ENCODE results near the gene RLF.
A peak's percentile ranks its signal among the peaks of the same experiment; 100 is the strongest.

RLF gene, protein sequence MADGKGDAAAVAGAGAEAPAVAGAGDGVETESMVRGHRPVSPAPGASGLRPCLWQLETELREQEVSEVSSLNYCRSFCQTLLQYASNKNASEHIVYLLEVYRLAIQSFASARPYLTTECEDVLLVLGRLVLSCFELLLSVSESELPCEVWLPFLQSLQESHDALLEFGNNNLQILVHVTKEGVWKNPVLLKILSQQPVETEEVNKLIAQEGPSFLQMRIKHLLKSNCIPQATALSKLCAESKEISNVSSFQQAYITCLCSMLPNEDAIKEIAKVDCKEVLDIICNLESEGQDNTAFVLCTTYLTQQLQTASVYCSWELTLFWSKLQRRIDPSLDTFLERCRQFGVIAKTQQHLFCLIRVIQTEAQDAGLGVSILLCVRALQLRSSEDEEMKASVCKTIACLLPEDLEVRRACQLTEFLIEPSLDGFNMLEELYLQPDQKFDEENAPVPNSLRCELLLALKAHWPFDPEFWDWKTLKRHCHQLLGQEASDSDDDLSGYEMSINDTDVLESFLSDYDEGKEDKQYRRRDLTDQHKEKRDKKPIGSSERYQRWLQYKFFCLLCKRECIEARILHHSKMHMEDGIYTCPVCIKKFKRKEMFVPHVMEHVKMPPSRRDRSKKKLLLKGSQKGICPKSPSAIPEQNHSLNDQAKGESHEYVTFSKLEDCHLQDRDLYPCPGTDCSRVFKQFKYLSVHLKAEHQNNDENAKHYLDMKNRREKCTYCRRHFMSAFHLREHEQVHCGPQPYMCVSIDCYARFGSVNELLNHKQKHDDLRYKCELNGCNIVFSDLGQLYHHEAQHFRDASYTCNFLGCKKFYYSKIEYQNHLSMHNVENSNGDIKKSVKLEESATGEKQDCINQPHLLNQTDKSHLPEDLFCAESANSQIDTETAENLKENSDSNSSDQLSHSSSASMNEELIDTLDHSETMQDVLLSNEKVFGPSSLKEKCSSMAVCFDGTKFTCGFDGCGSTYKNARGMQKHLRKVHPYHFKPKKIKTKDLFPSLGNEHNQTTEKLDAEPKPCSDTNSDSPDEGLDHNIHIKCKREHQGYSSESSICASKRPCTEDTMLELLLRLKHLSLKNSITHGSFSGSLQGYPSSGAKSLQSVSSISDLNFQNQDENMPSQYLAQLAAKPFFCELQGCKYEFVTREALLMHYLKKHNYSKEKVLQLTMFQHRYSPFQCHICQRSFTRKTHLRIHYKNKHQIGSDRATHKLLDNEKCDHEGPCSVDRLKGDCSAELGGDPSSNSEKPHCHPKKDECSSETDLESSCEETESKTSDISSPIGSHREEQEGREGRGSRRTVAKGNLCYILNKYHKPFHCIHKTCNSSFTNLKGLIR (N-terminal part only)

DNA sequence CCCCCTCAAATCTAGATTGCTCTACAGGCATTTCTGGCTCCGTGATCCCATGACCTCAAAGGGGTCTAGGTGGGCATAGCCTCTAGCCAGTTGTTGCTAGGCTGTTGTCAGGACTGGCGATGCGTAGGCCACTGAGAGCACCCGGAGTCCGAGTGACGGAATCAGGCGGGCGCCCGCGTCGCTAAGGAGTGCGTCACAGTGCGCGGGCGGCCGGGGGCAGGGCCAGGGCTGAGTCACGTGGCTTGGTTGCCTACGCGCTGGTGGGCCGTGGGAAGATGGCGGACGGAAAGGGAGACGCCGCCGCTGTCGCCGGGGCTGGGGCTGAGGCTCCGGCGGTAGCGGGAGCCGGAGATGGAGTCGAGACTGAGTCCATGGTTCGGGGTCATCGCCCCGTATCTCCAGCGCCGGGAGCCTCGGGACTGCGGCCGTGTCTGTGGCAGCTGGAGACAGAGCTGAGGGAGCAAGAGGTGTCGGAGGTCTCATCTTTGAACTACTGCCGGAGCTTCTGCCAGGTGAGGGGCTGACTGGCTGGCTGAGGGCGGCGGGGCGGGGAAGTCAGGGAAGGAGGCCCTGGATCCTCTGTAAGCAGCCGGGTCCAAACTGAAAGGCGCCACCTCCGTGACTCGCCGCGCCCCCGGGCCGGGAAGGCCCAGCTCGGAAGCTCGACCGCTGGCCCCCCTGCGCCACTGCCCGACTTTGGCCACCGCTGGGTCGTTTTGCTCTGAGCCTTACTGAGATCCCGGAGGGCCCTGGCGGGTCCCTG, at the start of gene RLF:
Gene RLF (plus strand): TSS at position 263 of the 763 bp plus-strand sequence. CDS start 13 bp downstream, at position 276.
- peak; percentile 89 for DNase-seq (ENCODE audit: low read depth)

DNA sequence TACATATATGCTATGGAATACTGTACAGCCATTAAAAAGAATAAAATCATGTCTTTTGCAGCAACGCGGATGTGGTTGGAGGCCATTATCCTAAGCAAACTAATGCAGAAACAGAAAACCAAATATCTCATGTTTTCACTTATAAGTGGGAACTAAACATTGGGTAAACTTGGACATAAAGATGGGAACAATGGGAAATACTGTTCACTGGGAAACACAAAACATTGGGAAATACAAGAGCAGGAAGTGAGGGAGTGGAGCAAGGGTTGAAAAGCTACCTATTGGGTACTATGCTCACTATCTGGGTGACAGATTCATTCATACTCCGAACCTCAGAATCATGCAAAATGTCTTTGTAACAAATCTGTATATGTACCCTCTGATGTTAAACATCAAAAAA, 46.8 kb upstream of the RLF start:
- DNase-seq (ENCODE audit: low read depth) = no peak

DNA sequence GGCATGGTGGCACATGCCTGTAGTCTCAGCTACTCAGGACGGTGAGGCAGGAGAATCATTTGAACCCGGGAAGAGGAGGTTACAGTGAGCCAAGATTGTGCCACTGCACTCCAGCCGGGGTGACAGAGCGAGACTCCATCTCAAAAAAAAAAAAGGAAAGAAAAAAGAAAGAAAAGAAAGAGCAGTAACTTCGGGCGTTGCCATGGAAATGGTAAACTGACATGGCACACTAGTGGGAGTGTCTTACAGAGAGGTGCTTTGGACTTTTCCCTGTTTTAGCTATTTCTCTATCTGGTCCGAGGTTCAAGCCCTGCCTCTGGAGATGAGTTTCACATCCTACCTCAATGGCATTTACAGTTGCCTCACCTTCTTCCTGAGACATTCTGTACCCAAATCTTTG, 41.1 kb upstream of the RLF start:
- no peak for DNase-seq (ENCODE audit: low read depth)

DNA sequence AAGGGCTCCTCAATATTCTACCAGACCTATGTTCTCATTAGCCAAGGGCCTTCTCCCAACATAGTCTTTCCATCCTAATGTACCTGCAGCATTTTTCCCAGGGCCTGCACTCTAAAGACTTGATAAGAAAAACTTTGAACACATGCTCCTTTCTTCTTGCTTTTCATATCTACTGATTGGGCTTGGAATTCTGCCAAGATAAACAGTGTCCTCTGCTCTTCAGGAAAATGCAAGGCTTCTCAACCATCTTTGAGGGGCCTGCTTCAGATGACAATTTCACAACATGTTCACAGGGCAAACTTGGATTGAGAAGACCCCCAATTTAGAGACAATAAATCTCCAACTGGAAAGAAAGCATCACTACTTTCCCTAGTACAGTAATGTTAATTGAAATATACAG, 38.3 kb upstream of the RLF start:
- no peak for DNase-seq (ENCODE audit: low read depth)

DNA sequence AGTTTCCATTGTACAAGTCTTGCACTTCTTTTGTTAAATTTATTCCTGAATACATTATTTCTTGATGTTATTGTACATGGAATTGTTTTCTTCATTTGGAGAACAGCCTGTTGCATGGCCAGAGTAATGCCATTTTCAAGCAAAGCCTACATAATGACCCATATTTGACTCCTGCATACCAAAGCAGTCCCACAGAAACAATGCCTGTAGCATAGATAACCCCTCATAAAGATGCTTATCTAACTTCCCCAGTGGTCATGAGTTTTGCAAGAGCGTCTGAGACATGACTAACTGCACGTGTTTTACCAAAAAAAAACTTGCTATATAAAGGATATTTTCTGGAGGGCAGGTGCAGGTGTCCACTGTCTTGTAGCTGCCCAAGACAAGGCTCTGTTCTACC, 30.3 kb upstream of the RLF start:
- DNase-seq (ENCODE audit: low read depth) = no peak

DNA sequence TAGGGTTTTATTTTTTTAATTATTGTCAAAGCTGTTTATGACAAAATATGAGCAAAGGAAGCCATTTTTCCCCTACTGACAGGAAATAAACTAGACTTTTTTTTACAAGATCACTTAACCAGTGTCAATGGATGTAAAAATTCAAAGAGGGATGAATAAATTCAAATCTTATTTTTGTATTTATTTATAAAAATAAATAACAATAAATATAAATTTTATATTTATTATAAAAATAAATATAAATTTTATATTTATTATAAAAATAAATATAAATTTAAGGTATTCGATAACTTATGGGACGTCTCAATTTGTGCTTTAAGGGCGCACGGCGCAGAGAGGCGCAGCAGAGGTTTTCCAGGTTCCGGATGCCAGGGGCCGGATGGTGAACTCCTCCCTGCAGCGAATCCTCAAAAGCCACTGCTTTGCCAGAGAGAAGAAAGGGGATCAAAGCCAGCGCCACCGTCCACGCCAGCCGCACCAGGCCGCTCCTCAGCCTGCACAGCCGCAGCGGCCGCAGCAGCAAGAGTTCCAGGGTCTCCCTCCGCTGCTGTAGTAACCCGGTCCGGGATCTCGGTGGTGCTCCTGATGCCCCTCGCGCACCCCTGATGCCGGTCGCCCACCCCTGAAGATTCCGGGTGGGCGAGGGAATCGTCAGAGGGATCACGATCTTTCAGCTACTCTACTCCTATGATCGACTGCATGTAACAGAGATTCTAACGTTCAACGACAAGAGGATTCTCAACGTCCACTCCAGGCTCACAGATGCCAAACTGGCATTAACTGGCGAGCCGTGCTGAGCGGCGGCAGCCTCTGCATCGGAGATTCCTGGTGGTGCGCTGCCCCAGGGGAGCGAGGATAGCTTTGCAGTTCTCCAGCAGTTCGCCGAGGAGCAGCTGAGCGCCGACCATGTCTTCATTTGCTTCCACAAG, 28.5 kb upstream of the RLF start:
- DNase-seq (ENCODE audit: low read depth) = no peak

DNA sequence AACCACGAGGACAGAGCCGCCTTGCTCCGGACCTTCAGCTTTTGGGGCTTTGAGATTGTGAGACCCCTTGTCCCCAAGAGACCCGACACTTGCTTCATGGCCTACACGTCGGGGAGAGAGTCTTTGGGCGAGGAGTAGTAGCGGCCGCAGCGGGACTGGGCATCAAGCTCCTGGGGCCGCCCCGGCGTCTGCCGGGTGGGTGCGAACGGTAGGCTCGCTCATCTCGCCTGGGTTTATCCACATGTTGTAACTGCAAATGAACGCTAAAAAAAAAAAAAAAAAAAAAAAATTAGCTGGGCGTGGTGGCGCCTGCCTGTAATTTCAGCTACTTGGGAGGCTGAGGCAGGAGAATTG, 27.9 kb upstream of the RLF start:
- DNase-seq (ENCODE audit: low read depth) = no peak

DNA sequence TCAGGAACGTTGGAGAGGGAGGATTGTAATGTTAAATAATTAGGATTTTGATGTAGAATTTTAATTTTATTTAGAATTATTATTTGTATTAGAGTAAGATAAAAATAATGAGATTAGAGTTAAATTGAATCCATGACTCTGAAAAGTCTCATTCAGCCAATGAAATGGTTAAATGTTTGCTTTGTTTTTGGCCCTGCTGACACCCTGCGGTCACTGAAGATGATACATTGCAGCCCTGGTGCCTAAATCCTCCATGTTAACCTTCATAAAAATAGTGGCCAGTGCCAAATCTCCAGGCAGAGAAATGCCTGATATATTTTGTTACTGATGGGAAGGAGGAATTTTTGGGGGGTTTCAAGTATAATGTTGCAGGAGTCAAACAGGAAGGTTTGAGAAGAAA, 27.3 kb upstream of the RLF start:
- no peak for DNase-seq (ENCODE audit: low read depth)

DNA sequence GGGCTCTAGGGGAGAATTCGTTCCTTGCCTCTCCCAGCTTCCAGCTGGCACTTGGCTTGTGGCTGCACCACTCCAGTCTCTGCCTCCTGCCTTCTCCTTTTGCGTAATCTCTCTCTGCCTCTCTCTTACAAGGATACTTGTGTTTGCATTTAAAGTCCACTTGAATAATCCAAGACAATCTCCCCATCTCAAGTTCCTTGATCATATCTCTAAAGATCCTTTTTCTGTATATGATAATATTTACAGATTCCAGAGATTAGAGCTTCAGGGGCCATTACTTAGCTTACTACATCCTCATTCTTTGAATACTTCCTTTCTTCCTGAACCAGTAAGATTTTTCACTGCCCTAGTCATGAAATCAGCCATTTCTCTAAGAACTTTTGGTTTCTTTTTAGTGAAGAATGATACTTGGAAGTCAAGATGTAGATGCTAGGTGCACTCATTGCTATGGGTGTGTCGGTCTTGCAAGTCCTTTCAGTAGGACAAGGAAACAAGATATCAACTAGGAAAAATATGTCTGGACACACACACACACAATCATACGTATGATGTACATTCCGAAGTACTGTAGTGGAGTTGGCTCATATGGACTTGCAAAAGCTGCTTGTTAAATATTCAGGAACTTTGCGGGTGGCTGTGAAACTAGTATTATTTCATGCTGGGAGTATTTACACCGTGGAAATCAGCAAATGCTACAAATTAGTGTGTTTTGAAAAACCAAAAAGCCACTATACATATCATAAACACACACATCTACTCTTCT, 20.8 kb upstream of the RLF start:
- DNase-seq (ENCODE audit: low read depth) = no peak

DNA sequence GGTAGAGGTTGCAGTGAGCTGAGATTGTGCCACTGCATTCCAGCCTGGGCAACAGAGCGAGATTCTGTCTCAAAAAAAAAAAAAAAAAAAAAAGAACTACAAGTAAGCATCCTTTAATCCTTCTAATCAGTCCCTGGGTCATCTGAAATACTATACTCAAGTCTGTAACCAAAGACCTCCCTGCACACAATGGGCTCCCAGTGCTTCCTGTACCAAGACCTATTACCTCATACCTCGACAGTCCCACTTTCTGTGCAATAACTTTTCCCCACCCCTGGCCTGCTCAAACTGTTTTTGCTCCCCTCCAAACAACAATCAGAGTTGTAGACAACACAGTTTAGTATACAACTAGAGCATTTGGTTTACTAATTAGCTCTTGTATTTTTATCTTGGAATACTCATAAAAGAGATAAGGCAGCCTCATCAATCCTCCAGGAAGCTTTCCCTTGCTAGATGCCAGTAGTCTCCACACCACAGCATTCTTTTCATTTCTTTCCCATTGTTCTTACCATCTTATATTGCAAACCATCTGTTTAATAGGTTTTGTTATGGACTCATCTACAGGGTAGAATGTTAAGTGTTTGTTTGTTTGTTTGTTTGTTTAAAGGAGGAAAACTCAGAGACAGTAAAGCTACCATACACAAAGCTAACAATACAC, 19.2 kb upstream of the RLF start:
- DNase-seq (ENCODE audit: low read depth) = no peak

DNA sequence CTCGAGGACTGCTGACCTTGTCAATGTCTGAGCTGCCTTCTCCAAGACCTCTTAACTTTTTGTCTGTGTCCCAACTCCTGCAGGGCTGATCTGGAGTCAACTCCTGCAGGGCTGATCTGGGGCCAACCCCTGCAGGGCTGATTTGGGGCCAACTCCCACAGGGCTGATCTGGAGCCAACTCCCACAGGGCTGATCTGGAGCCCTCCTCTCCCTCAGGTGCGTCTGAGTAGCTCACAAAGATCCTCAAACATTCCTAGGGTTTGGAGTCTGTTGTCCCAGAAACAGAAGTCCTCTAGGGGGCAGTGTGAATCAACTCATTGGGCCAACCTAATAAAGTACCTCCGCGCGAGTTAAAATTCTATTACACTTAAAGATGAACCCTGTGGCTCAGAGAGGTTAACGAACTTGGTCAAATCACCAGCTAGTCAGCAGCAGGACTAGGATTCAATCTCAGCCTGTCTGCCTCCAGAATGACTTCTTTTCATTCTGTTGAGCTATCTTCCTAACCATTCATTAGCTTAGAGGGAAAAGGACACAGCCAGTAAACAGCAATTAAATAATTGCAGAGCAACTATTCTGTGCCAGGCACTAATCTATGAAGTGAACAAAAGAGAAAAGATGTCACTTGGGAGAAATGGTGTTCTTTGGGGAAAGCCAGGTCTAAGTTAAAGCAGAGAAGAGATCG, 17.2 kb upstream of the RLF start:
- DNase-seq (ENCODE audit: low read depth) = peak; percentile 20

DNA sequence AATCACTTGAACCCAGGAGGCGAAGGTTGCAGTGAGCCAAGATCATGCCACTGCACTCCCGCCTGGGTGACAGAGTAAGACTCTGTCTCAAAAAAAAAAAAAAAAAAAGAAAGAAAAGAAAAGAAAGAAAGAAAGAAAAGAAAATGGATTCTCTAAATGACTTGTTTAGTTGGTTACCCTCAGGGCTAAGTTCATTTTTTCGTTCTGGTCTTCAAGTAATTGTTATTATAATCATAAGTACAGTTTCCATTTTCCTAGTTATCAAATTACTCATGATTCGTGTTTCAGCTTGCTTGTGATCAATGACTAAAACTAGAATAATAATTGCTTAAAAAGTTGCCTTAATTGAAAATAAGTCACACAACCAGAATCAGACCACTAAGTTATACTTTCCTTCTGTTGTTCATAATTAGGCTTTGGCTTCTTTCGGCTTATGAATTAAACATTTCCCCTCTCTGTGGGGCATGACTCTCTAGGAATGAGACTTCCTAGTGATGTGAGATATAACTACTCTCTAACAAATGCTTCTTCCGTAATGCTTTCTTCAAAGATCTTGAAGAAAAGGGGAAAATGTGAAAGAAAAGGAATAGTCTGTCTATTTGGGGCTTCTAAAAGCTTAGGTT, 9.6 kb upstream of the RLF start:
- DNase-seq (ENCODE audit: low read depth) = no peak

DNA sequence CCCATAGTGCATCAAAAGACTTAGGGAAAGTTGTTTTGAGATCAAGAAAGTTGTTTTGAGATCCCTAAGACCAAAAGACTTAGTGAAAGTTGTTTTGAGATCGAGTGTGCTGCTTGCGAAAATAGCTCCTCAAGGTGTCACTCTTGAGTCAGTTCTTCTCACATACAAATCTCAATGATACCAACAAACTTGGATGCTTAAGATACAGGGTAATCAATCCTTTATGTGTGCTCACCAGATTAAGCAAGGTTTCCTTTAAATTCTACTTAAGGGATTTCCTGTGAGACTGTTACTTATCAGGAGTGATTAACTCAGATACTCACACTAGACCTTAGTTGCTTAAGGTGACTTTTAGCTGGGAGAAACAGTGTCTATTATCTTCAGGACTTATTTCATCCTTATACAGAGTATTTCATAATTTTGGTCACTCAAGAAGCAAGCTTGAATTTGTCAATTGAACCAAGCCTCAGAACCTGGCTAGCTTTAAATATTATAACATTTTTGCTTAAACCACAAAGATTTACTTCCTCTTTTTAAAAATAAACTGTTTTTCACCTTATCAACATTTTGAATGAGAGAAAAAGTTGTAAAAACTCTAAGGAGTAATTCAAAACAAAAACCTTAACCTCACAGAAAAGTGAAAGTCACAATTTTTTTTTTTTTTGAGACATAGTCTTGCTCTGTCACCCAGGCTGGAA, 8.0 kb upstream of the RLF start:
- no peak for DNase-seq (ENCODE audit: low read depth)

DNA sequence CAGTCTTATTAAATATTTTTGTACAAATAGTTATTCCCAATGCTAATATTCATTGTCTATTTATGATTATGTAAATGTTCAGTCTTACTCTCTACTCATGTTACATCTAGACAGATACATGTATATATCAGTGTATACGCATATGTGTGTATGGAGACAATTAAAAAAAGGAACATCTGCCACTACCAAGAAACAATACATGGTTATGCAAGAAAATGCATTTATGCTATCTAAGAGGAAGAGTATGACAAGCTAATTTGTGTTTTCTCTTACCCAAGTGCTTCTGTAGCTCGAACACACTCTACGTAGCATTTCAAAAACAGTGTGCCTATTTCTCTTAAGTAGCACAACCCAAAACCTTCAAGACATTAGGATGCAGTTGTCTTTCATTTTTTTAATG, 6.1 kb upstream of the RLF start:
- no peak for DNase-seq (ENCODE audit: low read depth)

DNA sequence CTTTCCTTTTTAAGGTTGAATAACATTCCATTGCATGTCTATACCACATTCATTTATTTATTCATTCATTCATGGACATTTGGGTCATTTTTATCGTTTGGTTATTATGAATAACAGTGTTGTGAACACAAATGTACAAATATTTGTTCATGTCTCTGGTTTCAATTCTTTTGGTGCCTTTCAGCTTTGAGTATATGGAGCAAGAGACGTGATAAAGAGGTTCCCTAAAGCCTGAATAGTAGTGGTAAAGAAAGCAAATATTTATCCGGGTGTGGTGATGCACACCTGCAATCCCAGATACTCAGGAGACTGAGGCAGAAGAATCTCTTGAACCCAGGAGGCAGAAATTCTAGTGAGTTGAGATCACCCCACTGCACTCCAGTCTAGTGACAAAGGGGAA, 5.3 kb upstream of the RLF start:
- no peak for DNase-seq (ENCODE audit: low read depth)

DNA sequence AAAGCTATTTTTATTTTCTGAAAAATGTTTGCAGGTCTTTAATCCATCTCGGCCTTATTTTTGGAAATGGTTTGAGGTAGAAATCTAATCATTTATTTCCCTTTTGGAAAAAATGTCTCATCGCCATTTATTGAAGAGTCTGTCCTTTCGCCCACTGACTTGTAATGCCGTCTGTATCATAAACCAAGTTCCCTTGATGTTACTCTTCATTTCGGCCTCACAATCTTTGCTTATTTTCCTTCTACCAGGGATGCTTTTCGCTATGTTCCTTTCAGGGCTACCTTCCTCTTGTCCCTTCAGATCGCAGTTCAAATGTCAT, 422 bp upstream of the RLF start:
- no peak for DNase-seq (ENCODE audit: low read depth)

DNA sequence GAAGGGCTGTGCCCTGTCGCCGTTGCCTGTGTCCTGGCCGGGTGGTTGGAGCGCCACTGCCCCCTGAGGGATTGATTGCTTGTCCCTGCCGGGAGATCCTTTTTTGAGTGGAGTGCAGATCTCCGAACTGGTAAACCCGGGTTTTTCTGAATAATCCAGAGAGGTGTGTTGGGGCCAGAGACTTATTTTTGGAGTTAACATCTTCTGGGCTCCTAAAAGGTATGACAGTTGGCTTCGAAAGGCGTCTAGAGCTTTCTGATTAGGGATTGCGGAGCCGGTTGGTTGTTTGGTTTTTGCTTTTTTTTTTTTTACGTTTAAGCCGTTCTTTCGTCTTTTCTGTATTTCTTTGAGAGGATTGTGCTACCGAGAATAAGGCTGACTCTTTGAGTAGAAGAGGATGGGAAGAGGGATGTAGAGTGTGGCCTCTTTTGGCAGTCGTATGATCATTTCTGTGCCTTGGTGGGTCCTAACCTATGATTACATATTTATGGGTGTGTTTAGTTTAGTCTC, 756 bp downstream of the RLF start:
- no peak for DNase-seq (ENCODE audit: low read depth)
